Neural progenitor cell (in vitro differentiated cells): ENCODE data around the gene PAX5. TPM values are rescaled to one million over a fixed set of nuclear protein-coding genes. Genes with fewer than 3 reads are reported as not detected.

Experiments used
- DNase-seq: peaks from one replicate; pipeline ENCODE4 v3.0.0-alpha.2; 2016; ENCODE audit warnings: low spot score
- H2AFZ ChIP-seq: fragments of 200-600 bp; sonication (generic); replicated peaks from 2 replicates; pipeline ENCODE4 v1.6.1; 2016; ENCODE audit warnings: antibody characterized with exemption
- H3F3A ChIP-seq: fragments of 200-600 bp; sonication (generic); 2 replicates; pipeline ENCODE4 v1.6.1; 2016; ENCODE audit warnings: antibody characterized with exemption, low read depth
- H3K27ac ChIP-seq: fragments of 200-600 bp; sonication (generic); 2 replicates; pipeline ENCODE4 v1.5.1; 2016; ENCODE audit warnings: mild to moderate bottlenecking
- H3K27me3 ChIP-seq: fragments of 200-600 bp; sonication (generic); 2 replicates; pipeline ENCODE4 v1.6.1; 2016; ENCODE audit warnings: mild to moderate bottlenecking, moderate library complexity
- H3K36me3 ChIP-seq: fragments of 200-600 bp; sonication (generic); 2 replicates; pipeline ENCODE4 v1.5.1; 2016
- H3K4me1 ChIP-seq: fragments of 200-600 bp; sonication (generic); 2 replicates; pipeline ENCODE4 v1.6.1; 2016; ENCODE audit warnings: mixed run types
- H3K4me2 ChIP-seq: fragments of 200-600 bp; sonication (generic); 2 replicates; pipeline ENCODE4 v1.6.1; 2016
- H3K4me3 ChIP-seq: fragments of 200-600 bp; sonication (generic); 2 replicates; pipeline ENCODE4 v1.5.1; 2016
- H3K79me2 ChIP-seq: fragments of 200-600 bp; sonication (generic); 2 replicates; pipeline ENCODE4 v1.6.1; 2016; ENCODE audit warnings: low read depth
- H3K9ac ChIP-seq: fragments of 200-600 bp; sonication (generic); 2 replicates; pipeline ENCODE4 v1.6.1; 2016
- H3K9me3 ChIP-seq: fragments of 200-600 bp; sonication (generic); 2 replicates; pipeline ENCODE4 v1.5.1; 2016; ENCODE audit warnings: low read depth
- H4K20me1 ChIP-seq: fragments of 200-600 bp; sonication (generic); 2 replicates; pipeline ENCODE4 v1.6.1; 2016; ENCODE audit warnings: low read depth
- H3K27ac Mint-ChIP-seq: 3 replicates; pipeline ENCODE4 v1.8.0; 2021; ENCODE audit warnings: mixed read lengths
- H3K27me3 Mint-ChIP-seq: 2 replicates; pipeline ENCODE4 v1.8.0; 2022; ENCODE audit warnings: low read depth, mild to moderate bottlenecking, inconsistent platforms, moderate library complexity, mixed read lengths; ENCODE audit not compliant: insufficient read depth
- H3K36me3 Mint-ChIP-seq: 3 replicates; pipeline ENCODE4 v1.8.0; 2021; ENCODE audit warnings: mixed read lengths
- H3K4me1 Mint-ChIP-seq: 3 replicates; pipeline ENCODE4 v1.8.0; 2021; ENCODE audit warnings: mixed read lengths
- H3K4me3 Mint-ChIP-seq: 3 replicates; pipeline ENCODE4 v1.8.0; 2021; ENCODE audit warnings: mild to moderate bottlenecking, moderate library complexity, mixed read lengths
- H3K9me3 Mint-ChIP-seq: 3 replicates; pipeline ENCODE4 v1.8.0; 2020; ENCODE audit warnings: mixed read lengths
- CTCF ChIP-seq: fragments of 200-600 bp; sonication (generic); IDR thresholded peaks from 2 replicates; pipeline ENCODE4 v1.5.1; 2017; ENCODE audit warnings: antibody characterized with exemption, mild to moderate bottlenecking
- EZH2 ChIP-seq: fragments of 200-600 bp; sonication (generic); IDR thresholded peaks from 2 replicates; pipeline ENCODE4 v1.6.1; 2017; ENCODE audit warnings: antibody characterized with exemption, mild to moderate bottlenecking, moderate library complexity
- EZH2phosphoT487 ChIP-seq: fragments of 200-600 bp; sonication (generic); IDR thresholded peaks from 2 replicates; pipeline ENCODE4 v1.6.1; 2017; ENCODE audit warnings: antibody characterized with exemption
- total RNA-seq: library from RNA; depleted of rRNA; stranded (reverse); fragments of >200 nt; gene quantifications from 2 replicates; pipeline ENCODE4 v1.2.3, GENCODE V29; 2015; ENCODE audit warnings: low replicate concordance

PAX5 gene
- total RNA-seq, 1 donor from 2014 or later, result not detected

- no peaks in the 10 kb centered on the region for H3K4me1 Mint-ChIP-seq
- Histone ChIP-seq H3K27ac (no peak overlapping the region), H3K9me3 (no peaks in the 10 kb centered on the region), H3K4me3 (no peak overlapping the region), H3K4me2 (no peak overlapping the region), H2AFZ (no peak overlapping the region), H3K36me3 (no peaks in the 10 kb centered on the region), H3K79me2 (no peaks in the 10 kb centered on the region), H3K4me1 (no peaks in the 10 kb centered on the region), H3K27me3 (no peaks in the 10 kb centered on the region), H3K9ac (no peak overlapping the region), H4K20me1 (no peaks in the 10 kb centered on the region), H3F3A (no peaks in the 10 kb centered on the region)
- peaks cover 7% of the 10 kb centered on the region for H3K27me3 Mint-ChIP-seq
- peaks cover 9% of the 10 kb centered on the region for H3K36me3 Mint-ChIP-seq
- H3K27ac Mint-ChIP-seq, result no peak overlapping the region
- peaks cover 3% of the 10 kb centered on the region for H3K9me3 Mint-ChIP-seq
- TF ChIP-seq EZH2phosphoT487 (no peak), EZH2 (no peak), CTCF (no peak)
- no peak for DNase-seq
- H3K4me3 Mint-ChIP-seq, result no peak overlapping the region
Measured at GRCh38 chr9:36914212-36914577, 119.9 kb downstream of the PAX5 start.

DNA sequence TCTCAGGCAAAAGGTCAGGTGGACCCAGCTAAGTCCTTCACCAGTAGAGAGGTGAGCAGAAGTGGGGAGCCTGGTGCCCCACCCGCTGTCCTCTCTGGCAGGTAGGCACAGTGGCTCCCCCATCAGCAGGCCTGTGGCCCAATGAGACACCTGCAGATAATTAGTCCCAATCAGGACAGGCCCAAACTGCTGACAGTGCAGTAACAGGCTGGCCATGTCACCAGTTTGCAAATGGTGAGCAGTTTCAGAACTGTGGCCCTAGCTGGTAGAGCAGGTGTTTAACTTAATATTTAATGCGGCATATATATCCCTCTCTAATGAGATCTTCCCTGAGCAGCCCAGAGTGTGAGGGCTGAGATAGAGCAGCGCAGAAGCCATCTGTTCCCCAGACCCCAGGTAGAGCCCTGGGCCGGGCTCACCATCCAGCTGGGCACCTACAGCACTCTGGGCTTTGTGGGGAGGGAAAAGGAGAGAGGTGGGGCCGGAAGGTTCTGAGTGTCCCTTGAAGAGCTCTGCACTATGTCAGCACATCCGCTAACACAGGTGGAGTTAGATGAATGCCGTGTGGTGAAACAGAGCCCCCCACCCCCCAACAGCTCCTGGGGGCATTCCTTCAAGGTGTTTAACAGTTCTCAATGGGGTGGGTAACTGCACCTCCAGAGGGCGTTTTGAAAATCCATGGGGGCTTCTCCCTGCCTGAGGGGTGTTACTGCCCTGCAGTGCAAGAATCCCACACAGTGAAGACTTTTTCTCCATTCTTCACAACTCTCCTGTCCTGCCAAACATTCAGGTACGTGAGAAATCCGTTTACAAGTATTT, 120.5 kb downstream of the PAX5 start:
- peaks cover 3% of the 10 kb centered on the region for H3K9me3 Mint-ChIP-seq
- TF ChIP-seq CTCF (peak; percentile 43), EZH2phosphoT487 (no peak)
- no peak for DNase-seq
- no peaks in the 10 kb centered on the region for H3K79me2 ChIP-seq
- peaks cover 7% of the 10 kb centered on the region for H3K27me3 Mint-ChIP-seq
- H3K4me3 Mint-ChIP-seq, result no peak overlapping the region
- H3F3A ChIP-seq, result no peaks in the 10 kb centered on the region
- H3K27ac ChIP-seq, result no peak overlapping the region
- H3K4me2 ChIP-seq, result no peak overlapping the region
- no peak overlapping the region for H2AFZ ChIP-seq
- no peak overlapping the region for H3K9ac ChIP-seq
- no peak overlapping the region for H3K4me3 ChIP-seq
- no peak overlapping the region for H3K27ac Mint-ChIP-seq
- H3K4me1 ChIP-seq, result no peaks in the 10 kb centered on the region
- H3K27me3 ChIP-seq, result no peaks in the 10 kb centered on the region
- peaks cover 6% of the 10 kb centered on the region for H3K36me3 Mint-ChIP-seq
- no peaks in the 10 kb centered on the region for H3K9me3 ChIP-seq
- H3K4me1 Mint-ChIP-seq, result no peaks in the 10 kb centered on the region
- H3K36me3 ChIP-seq, result no peaks in the 10 kb centered on the region
- no peaks in the 10 kb centered on the region for H4K20me1 ChIP-seq

DNA sequence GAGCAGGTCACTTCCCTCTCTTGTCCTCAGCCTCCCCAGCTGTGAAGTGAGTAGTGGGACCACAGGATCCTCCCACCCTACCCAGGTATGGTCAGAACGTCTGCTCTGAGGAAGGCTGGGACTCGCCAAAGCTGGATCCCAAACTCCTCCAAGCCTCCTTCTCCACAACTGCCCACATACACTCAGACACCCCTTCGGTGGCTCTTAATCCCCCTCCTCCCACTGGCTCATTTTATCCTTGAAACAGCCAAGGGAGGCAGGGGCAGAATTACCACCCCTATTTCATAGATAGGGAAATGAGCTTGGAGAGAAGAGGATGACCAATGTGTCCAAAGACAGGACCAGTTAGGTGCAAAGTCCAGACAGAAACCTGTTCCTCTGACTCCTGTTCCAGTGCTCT, 121.4 kb downstream of the PAX5 start:
- TF ChIP-seq EZH2 (no peak), CTCF (no peak), EZH2phosphoT487 (no peak)
- Mint-ChIP-seq H3K27ac (no peak overlapping the region), H3K4me3 (no peak overlapping the region), H3K4me1 (peaks cover 6% of the 10 kb centered on the region), H3K27me3 (peaks cover 5% of the 10 kb centered on the region), H3K9me3 (no peaks in the 10 kb centered on the region), H3K36me3 (no peaks in the 10 kb centered on the region)
- DNase-seq, result no peak
- no peaks in the 10 kb centered on the region for H3K36me3 ChIP-seq
- H3F3A ChIP-seq, result no peaks in the 10 kb centered on the region
- H3K27ac ChIP-seq, result no peak overlapping the region
- H3K4me3 ChIP-seq, result no peak overlapping the region
- H2AFZ ChIP-seq, result no peak overlapping the region
- H3K27me3 ChIP-seq, result no peaks in the 10 kb centered on the region
- H4K20me1 ChIP-seq, result no peaks in the 10 kb centered on the region
- H3K9ac ChIP-seq, result no peak overlapping the region
- H3K79me2 ChIP-seq, result no peaks in the 10 kb centered on the region
- H3K4me2 ChIP-seq, result no peak overlapping the region
- no peaks in the 10 kb centered on the region for H3K9me3 ChIP-seq
- H3K4me1 ChIP-seq, result peaks cover 3% of the 10 kb centered on the region
